HG03469 (cell line): ENCODE measurements around the gene OR5A2.
"Not testable (repeated sequence)": the region's sequence is repeated elsewhere in the genome, so short reads cannot be mapped to it uniquely, and the experiment has no call there.

ENCODE experiments used
- ATAC-seq: cut with Tn5 transposase; IDR thresholded peaks from one replicate; pipeline ENCODE4 v1.9.1; 2021; ENCODE audit warnings: mild to moderate bottlenecking, moderate library complexity, moderate number of reproducible peaks; ENCODE audit not compliant: unreplicated experiment

Gene OR5A2, protein sequence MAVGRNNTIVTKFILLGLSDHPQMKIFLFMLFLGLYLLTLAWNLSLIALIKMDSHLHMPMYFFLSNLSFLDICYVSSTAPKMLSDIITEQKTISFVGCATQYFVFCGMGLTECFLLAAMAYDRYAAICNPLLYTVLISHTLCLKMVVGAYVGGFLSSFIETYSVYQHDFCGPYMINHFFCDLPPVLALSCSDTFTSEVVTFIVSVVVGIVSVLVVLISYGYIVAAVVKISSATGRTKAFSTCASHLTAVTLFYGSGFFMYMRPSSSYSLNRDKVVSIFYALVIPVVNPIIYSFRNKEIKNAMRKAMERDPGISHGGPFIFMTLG

DNA sequence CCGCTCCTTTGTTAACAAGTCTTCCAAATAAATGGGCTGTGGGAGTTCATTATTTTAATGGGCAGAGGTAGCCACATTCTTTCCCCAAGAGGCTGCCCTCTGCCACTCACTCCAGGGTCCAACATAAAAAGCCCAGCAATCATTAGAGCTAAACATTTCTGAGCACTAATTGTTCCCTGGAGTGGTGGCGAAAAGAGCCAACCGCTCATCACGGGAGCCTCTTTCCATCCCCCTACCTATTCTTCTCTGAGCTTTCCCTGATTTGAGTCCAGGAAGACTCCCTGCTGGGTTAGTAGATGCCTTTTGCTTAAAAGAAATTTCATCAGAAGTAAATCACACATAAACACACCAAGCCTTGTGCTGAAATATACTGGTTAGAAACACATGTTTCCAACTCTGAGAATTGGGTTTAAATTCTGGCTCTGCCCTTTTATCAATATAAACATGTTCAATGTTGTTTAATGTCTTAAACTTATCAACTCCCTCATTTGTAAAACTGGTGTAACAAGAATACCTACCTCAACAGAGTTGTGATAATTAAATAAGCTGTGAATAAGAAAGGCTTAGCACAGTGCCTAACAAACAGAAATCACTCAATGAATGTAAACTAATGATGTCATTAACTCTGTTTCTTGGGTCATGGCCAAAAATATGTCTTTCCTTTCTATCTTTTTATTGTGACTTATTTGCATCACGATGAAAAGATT lies at the start of gene OR5A2:
OR5A2 (minus strand) TSS at position 53 of the 707 bp plus-strand sequence. CDS start 3,460 bp downstream, outside the sequence.
- no peak for ATAC-seq

DNA sequence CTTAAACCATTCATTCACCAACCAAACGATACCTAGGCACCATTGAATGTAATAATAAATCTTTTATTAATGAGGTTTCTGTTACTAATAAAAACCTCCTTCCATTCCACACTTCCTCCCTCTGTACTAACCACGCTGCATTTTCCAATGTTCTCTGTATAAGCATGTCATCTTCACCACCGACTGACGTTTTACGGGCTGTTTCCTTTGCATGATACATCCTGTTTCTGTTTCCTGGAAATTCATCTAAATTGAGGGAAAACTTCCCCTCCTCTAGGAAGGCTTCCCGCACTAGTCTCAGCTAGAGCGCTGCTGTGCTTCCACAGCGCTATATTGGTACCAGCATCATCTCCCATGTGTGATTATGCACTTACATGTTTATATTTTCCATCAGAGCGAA lies 49.0 kb upstream of the OR5A2 start:
- ATAC-seq = no peak

DNA sequence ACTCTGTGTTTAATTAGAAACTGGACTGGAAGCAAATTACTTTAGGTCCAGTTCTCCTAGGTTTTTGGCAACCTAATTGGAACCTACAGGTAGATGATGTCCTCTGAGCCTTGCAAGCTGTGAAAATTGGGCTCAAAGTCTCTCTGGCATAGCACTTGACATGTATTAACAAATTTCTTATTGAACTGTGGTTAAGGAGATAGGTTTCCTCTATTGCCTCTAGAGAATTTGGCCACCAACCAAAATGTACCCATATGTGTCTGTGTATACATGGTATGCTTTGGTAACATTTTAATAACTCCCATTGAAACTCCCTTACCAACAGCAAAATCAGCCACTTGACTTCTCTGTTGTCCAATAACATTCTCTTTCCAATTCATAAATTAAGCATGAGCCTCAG lies 46.8 kb upstream of the OR5A2 start, which contains the start of gene OR4D10:
OR4D10 (plus strand) TSS at position 301 of the 400 bp plus-strand sequence. CDS start 4,115 bp downstream, outside the sequence.
- ATAC-seq = no peak

DNA sequence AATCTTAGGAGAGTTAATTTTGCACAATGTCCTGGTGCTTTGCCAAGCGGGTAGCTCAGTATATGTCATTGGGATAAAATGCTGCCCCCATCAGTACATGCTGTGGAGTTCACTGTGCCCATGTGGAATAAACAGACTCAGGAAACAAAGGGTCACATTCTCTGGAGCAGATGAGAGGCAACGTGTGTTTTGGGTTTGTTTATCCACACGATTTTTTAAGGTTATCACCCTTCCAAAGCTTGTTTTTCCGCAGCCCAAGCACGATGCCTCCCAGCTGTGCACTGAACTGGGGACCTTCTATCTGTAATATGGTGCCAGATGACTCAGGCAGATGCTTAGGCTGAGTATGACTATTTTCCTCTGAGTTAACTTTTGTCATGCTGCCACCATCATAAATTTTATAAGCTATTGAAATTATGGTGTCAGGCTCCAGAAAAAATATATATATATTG lies 37.0 kb upstream of the OR5A2 start:
- no peak for ATAC-seq

DNA sequence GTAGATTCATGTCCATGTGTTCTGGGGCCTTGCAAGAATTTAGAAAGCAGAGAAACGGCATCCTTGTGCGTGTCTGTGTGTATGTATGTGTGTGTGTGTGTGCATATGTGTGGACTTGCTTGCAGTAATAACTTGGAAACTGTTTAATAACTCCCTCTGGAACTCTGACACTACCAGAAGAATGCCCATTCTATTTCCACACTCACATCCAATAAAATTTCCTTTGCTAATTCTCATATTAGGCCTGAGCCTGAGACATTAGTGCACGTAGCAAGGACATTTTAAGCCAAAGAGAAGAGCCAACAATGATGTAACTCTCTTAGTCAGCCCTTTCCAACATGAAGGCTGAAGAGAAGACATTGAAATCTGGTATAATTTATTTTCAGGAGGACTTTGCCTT lies 33.7 kb upstream of the OR5A2 start:
- ATAC-seq = no peak

DNA sequence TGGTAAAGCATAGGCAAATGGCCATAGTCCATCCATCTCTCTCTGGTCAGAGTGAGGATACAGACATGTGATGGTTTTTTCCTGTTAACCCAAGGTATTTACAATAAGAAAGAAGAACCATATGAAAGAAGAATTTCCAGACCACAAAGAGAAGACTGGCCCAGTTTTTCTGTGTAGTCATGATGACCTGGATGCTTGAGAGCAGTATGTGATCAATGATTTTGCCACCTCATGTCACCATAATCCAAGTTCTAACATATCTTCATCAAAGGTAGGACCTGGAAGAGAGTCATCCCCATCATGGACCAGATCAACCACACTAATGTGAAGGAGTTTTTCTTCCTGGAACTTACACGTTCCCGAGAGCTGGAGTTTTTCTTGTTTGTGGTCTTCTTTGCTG lies 30.4 kb upstream of the OR5A2 start, which contains the start of gene OR4D6:
OR4D6 (plus strand) TSS at position 301 of the 400 bp plus-strand sequence; CDS start at position 301, 0 bp downstream.
- no peak for ATAC-seq

DNA sequence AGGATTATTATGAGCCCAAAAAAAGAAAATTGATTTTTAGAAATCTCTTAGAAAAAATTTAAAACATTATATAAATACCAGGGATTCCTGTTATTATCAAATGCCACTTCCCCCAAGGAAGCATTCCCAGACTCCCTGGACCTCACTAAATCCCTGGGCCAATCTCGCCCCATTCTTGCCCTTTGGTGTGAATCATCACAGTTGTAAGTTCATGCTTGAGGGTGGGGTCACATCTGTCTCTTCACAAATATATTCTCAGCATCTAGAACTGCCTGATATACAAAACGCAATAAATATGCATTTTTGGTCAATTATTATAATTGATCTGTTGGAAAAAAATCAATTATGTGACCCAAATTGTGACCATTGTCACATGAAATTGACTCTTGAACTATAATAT lies 22.3 kb upstream of the OR5A2 start:
- no peak for ATAC-seq

DNA sequence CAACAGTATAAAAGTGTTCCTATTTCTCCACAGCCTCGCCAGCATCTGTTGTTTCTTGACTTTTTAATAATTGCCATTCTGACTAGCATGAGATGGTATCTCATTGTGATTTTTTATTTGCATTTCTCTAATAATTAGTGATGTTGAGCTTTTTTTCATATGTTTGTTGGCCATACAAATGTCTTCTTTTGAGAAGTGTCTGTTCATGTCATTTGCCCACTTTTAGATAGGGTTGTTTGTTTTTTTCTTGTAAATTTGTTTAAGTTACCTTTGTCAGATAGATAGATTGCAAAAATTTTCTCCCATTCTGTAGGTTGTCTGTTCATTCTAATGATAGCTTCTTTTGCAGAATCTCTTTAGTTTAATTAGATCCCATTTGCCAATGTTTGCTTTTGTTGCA lies 19.4 kb upstream of the OR5A2 start:
- not testable (repeated sequence) for ATAC-seq

DNA sequence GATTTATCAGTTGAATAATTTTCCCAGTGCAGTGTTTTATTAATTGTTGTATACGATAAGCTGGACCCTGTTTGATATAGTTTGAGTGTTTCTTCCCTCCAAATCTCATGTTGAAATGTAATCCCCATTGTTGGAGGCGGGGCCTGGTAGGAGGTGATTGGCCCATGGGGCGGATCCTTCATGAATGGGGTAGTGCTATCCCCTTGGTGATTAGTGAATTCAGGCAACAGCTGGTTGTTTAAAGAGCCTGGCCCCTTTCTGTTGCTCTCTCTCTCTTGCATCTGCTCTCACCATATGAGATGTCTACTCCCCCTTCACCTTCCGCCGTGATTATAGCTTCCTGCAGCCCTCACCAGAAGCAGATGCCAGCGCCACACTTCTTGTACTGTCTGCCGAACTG lies 11.6 kb upstream of the OR5A2 start:
- ATAC-seq = no peak

DNA sequence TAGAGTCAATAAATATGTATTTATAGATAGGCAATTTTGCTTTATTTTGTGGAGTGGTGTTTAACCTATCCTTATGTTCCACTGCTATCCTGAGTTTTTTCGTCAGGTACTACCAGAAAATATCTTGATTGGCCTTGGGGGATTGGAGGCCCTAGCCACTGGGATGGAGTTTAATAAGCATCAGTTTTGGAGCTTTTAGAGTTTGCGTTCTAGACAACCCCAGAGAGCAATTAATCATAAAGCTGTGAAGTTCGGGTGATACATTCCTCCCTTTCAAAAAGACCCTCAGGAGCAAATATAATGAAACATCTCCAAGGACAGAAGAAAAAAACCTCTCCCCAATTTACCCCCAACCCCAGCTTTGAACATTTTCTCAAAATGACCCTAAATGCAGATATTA lies 10.0 kb upstream of the OR5A2 start, which contains the start of gene OR5A1:
OR5A1 (plus strand) TSS at position 301 of the 400 bp plus-strand sequence. CDS start 6,700 bp downstream, outside the sequence.
- no peak for ATAC-seq

DNA sequence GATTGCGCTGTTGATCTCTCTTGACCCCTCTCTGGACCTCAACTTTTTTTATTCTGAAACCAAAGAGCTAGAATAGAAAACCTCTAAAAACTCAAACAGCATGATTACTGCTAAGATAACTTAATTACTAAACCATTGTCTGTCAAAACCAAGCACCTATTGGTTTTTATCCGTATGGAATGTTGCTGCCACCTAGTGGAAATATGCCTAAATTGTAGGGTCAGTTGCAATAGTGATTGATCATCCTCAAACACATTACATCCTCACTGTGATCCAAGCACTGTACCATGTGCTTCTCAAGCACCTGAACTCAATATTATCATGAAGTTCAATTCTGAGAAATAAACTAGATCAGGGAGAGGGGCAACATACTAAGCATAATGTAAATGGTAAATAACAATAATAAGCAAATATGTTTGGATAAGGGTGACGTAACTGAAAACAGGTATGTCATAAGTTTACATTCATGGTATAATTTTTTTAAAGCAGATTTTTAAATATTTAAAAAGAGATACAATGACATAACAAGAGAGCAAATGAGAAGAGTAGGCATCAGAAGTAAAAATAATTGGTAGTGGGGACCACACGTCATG lies 3.8 kb upstream of the OR5A2 start:
- peak; percentile 69 for ATAC-seq

DNA sequence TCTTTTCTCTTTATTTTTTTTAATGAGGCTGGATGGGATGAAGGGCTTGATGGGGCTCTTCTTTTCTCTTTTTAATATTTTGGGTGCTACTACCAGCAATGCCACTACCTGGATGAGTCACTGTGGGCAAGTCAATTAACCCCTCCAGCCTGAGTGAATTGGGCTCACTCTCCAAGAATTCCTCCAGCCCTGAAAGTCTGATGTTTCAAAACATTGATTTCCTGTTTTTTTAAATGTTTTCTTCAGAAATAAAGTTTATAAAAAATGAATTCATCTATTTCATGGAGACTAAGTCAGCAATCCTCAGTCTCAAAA lies 812 bp upstream of the OR5A2 start:
- ATAC-seq = no peak

DNA sequence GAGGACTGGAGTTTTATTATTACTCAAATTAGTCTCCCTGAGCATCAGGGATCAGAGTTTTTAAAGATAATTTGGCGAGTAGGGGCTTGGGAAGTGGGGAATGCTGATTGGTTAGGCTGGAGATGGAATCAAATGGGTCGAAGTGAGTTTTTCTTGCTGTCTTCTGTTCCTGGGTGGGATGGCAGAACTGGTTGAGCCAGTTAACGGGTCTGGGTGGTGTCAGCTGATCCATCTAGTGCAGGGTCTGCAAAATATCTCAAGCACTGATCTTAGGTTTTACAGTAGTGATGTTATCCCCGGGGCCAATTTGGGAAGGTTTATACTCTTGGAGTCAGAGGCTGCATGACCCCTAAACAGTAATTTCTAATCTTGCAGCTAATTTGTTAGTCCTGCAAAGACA lies 1.1 kb downstream of the OR5A2 start:
- no peak for ATAC-seq

DNA sequence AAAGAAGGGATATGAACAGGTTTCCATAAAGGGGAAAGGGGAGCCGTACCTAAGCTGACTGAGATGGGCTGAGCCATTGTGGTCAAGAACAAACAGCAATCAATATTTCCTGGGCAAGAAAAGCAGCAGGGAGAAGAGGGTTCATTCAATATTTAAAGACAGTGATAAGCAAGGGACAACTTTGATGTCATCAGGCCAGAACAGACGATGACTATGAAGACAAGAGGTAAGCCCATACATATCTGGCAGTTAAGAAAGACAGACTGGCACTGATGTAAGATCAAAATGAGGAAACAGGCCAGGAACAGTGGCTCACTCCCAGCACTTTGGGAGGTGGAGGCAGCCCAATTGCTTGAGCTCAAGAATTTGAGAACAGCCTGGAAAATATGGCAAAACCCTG lies 2.4 kb downstream of the OR5A2 start:
- no peak for ATAC-seq

DNA sequence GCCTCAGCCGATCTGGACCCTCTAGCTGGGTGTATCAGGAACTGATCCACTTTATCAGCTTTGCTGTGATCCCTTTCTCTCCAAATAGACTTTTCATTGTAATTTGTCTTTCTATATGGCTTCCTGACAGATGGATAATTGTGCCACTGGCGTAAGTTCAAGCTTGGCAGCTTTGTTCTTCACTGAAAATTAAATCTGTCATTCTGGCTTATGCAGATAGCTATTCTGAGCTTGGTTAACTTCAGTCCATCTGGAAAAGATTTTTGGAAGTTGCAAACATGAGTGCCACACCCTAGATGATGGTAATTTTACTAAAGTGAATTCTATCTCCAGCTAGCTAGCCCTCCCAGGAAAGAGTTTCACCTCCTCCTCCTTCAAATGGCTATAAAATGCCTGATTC lies 8.1 kb downstream of the OR5A2 start:
- no peak for ATAC-seq

DNA sequence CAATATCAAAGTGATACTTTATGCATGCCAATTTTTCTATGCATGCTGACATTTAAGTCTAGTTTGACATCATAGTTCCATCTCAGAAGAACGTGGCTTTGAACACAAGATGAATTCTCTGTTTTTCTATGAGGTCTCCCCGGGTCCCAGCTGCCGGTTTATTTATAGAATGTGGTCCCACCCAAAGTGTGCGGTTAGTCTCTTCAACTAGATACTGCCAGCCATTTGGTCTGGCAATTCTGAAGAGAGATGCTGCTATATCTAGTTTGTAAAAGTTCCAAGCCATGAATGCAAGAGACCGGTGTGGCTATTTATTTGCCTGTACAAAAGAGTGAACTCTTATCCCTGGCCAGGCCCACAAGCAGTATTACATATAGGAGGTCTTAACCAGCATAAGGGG lies 9.2 kb downstream of the OR5A2 start:
- ATAC-seq = no peak

DNA sequence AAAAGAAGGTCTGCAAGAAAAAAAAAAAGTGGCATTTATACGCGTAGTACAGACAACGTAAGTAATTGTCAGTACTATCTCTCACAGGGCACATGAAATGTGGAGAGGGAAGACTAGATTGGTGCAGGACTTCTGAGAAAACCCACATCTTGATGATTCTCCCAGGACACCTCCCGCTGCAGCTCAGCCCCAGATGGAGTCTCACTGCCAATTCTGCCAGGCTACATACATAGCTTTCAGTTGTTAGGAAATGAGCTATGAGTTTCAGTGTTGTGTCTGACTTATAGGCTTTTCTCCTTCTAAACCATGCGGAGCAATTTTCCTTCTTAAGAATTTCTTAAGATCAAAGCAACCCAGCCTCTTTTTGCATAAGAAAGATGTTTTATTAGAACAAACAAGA lies 9.6 kb downstream of the OR5A2 start:
- no peak for ATAC-seq

DNA sequence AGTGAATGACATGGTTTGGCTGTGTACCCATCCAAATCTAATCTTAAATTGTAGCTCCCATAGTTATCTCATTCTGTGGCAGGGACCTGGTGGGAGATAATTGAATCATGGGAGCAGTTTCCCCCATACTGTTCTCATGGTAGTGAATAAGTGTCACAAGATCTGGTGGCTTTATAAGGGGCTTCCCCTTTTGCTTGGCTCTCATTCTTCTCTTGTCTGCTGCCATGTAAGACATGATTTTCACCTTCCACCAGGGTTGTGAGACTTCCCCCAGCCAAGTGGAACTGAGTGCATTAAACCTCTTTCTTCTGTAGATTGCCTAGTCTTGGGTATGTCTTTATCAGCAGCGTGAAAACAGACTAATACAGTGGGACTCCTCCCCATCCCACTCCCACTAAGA lies 11.1 kb downstream of the OR5A2 start:
- no peak for ATAC-seq

DNA sequence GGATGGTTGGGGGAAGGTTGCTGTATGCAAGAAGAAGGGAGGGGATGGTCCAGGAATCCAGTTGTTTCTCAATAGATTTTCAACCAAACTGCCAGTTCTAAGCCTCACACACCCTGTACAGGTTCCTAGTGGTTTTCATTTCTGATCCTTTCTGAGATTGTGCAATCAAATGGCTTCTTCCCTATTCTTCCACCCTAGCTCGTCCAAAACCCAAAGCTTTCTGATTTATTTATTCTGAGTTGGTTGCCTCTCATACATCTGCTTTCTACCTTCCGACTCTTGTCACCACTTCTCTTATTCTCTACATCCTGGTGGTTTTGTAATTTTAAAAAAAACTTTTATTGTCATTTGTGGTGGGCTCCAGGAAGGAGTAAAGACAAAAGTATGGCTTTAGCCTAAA lies 12.6 kb downstream of the OR5A2 start:
- ATAC-seq = no peak

DNA sequence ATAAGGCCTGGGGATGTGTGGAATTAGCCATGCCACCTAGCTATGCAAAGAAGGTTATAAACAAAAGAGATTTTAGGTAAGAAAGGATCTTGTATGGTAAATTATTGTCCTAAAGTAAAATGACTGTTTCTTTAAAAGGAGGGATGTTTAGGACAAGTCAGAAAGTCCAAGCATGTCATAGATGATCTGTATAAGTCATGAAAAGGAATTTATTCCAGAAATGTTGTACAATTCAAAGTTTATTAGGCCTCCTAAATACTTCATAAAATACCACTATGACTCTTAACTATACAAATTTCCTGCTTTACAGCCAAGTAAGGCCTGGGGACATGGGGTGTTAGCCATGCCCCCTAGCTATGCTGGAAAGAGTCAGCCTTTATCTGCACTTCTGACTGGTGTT lies 22.7 kb downstream of the OR5A2 start:
- no peak for ATAC-seq

DNA sequence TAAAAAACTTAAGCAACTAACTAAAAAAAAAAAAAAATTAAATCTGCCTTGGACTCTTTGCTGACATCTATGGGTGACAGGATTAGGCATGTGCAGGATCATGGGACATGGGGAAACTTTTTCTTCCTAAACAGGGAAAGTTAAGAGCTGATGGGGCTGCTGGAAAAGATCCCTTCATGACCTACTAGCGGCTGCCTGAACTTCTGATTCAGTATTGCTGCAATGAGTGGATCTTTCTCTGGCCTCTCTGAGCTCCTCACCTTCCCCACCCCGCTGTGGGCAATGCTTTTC lies 25.0 kb downstream of the OR5A2 start:
- ATAC-seq = no peak
